MCF 10A (cell line): ENCODE measurements around the gene PARP2. TPM values are rescaled to one million over a fixed set of nuclear protein-coding genes. Genes with fewer than 3 reads are reported as not detected.
A peak's percentile ranks its signal among the peaks of the same experiment; 100 is the strongest.

ENCODE experiments used
- Bru-seq: library from RNA; stranded (reverse); fragments of 400-500 nt; gene quantifications from one replicate; lab custom pipeline; 2021; lab: Mats Ljungman, UMichigan
- BruChase-seq, 2 experiments: library from RNA; stranded (reverse); fragments of 400-500 nt; gene quantifications; one replicate each; lab custom pipeline; 2021; lab: Mats Ljungman, UMichigan
- BruUV-seq: library from RNA; stranded (reverse); fragments of 400-500 nt; replicated peaks from 2 replicates; lab custom pipeline; 2021; lab: Mats Ljungman, UMichigan
- CTCF ChIA-PET: fragments of 300-600 bp; sonication (Branson Sonifier 250); formaldehyde crosslinking; extraction: SDS; loops from one replicate; lab custom pipeline; 2021; ENCODE audit warnings: antibody characterized with exemption, inconsistent platforms; lab: Yijun Ruan, JAX
- POLR2A ChIA-PET: fragments of 300-600, 350-650 bp; sonication (Branson Sonifier 250); formaldehyde crosslinking; extraction: SDS; loops from one replicate; lab custom pipeline; 2020; ENCODE audit warnings: antibody characterized with exemption, inconsistent platforms; lab: Yijun Ruan, JAX
- DNase-seq: peaks from one replicate; pipeline ENCODE4 v3.0.0-alpha.2; 2018; ENCODE audit not compliant: unreplicated experiment
- H3K27ac Mint-ChIP-seq: one replicate; pipeline ENCODE4 v1.8.0; 2022; ENCODE audit warnings: mild to moderate bottlenecking, low read depth, mixed read lengths; ENCODE audit not compliant: unreplicated experiment
- H3K27me3 Mint-ChIP-seq: one replicate; pipeline ENCODE4 v1.8.0; 2022; ENCODE audit warnings: mixed read lengths; ENCODE audit not compliant: insufficient read depth, unreplicated experiment
- H3K36me3 Mint-ChIP-seq: one replicate; pipeline ENCODE4 v1.8.0; 2022; ENCODE audit warnings: mild to moderate bottlenecking, moderate library complexity, mixed read lengths; ENCODE audit not compliant: insufficient read depth, unreplicated experiment
- H3K4me1 Mint-ChIP-seq: one replicate; pipeline ENCODE4 v1.8.0; 2022; ENCODE audit warnings: mixed read lengths; ENCODE audit not compliant: insufficient read depth, unreplicated experiment
- H3K4me3 Mint-ChIP-seq: one replicate; pipeline ENCODE4 v1.8.0; 2022; ENCODE audit warnings: mild to moderate bottlenecking, moderate library complexity, mixed read lengths; ENCODE audit not compliant: unreplicated experiment
- H3K9me3 Mint-ChIP-seq: one replicate; pipeline ENCODE4 v1.8.0; 2022; ENCODE audit warnings: mixed read lengths; ENCODE audit not compliant: unreplicated experiment
- intact Hi-C: fragments of 100-400 bp; cut with micrococcal nuclease; formaldehyde crosslinking; loops from 2 replicates; pipeline ENCODE4 v1.14.1; 2022
- long read RNA-seq: library from polyadenylated mRNA; stranded (forward); transcript quantifications from one replicate; pipeline ENCODE4 v2.0.0, GENCODE V29; 2022
- total RNA-seq: library from RNA; stranded (reverse); gene quantifications from 2 replicates; pipeline ENCODE4 v1.2.3, GENCODE V29; 2022
- TF ChIP-seq, protein P1 (sequence below): fragments of 200-600 bp; IDR thresholded peaks from one replicate; pipeline ENCODE4 v1.8.0; 2022; ENCODE audit warnings: antibody characterized with exemption, mild to moderate bottlenecking; ENCODE audit not compliant: unreplicated experiment

PARP2 gene, protein sequence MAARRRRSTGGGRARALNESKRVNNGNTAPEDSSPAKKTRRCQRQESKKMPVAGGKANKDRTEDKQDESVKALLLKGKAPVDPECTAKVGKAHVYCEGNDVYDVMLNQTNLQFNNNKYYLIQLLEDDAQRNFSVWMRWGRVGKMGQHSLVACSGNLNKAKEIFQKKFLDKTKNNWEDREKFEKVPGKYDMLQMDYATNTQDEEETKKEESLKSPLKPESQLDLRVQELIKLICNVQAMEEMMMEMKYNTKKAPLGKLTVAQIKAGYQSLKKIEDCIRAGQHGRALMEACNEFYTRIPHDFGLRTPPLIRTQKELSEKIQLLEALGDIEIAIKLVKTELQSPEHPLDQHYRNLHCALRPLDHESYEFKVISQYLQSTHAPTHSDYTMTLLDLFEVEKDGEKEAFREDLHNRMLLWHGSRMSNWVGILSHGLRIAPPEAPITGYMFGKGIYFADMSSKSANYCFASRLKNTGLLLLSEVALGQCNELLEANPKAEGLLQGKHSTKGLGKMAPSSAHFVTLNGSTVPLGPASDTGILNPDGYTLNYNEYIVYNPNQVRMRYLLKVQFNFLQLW
- total RNA-seq = 30.4 and 33.4 TPM in 2 replicates
- Bru-seq, nascent RNA = percentile 81 among the genes with signal in this experiment
- BruChase-seq, experiment 1, labeled RNA remaining after a 6-hour chase = percentile 83 among the genes with signal in this experiment
- percentile 74 among the genes with signal in this experiment for BruChase-seq, experiment 2, labeled RNA remaining after a 2-hour chase
- long read RNA-seq, transcript PARP2-202 (16 exons, 1,881 nt) = minor isoform, 25 of 78 reads
- long read RNA-seq, transcript PARP2-201 (16 exons, 1,886 nt) = major isoform, 30 of 78 reads
- long read RNA-seq, partial matches to known transcripts = 8 of 78 reads
- long read RNA-seq, other reads (novel, unspliced or antisense) = 15 of 78 reads

DNA sequence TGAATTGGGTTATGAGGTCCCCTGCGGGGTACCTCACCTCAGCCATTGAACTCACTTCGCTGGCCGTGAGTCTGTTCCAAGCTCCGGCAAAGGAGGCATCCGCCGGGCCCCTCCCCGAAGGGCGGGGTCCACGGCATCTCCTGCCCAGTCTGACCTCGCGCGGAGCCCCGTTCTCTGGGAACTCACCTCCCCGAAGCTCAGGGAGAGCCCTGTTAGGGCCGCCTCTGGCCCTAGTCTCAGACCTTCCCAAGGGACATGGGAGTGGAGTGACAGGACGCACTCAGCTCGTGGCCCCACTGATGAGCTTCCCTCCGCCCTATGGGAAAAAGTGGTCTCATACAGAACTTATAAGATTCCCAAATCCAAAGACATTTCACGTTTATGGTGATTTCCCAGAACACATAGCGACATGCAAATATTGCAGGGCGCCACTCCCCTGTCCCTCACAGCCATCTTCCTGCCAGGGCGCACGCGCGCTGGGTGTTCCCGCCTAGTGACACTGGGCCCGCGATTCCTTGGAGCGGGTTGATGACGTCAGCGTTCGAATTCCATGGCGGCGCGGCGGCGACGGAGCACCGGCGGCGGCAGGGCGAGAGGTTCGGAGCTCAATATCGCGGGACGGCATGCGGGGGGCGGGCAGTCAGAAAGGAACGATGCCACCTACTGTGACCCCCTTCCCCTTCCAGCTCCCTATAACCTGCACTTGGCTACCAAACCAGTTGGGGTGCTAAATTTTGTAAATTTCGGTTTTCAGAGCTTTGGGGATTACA lies at the start of gene PARP2:
Gene PARP2, plus strand, starts transcription at position 544 of the 770 bp plus-strand sequence. Its CDS starts 7 bp downstream, at position 551.
- intact Hi-C loops = loop anchor here (1.0 to 5.0 kb wide), 4 partner anchors 69 to 340 kb away; partner anchors contain the start of genes APEX1 and TEP1
- Mint-ChIP-seq H3K36me3 (peaks cover 37% of the 10 kb centered on the region), H3K4me3 (peak within 1 kb of the TSS; percentile 78), H3K9me3 (no peaks in the 10 kb centered on the region), H3K27ac (peak within 1 kb of the TSS; percentile 92), H3K4me1 (peaks cover 7% of the 10 kb centered on the region), H3K27me3 (no peaks in the 10 kb centered on the region)
- ChIA-PET CTCF (interaction anchor here (0.6 to 8.8 kb wide), 14 partner anchors 9 to 348 kb away, joined by 3 to 57 read pairs (median 3); partner anchors contain the start of gene CCNB1IP1), POLR2A (interaction anchor here (0.6 to 4.3 kb wide), 31 partner anchors 9 to 1041 kb away, joined by 3 to 205 read pairs (median 4); partner anchors contain the start of genes APEX1, CCNB1IP1, OSGEP and PIP4P1)
- BruUV-seq = TSS peak; percentile 100
- TF ChIP-seq, protein P1, sequence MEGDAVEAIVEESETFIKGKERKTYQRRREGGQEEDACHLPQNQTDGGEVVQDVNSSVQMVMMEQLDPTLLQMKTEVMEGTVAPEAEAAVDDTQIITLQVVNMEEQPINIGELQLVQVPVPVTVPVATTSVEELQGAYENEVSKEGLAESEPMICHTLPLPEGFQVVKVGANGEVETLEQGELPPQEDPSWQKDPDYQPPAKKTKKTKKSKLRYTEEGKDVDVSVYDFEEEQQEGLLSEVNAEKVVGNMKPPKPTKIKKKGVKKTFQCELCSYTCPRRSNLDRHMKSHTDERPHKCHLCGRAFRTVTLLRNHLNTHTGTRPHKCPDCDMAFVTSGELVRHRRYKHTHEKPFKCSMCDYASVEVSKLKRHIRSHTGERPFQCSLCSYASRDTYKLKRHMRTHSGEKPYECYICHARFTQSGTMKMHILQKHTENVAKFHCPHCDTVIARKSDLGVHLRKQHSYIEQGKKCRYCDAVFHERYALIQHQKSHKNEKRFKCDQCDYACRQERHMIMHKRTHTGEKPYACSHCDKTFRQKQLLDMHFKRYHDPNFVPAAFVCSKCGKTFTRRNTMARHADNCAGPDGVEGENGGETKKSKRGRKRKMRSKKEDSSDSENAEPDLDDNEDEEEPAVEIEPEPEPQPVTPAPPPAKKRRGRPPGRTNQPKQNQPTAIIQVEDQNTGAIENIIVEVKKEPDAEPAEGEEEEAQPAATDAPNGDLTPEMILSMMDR = no peak
- DNase-seq = peak; percentile 100

DNA sequence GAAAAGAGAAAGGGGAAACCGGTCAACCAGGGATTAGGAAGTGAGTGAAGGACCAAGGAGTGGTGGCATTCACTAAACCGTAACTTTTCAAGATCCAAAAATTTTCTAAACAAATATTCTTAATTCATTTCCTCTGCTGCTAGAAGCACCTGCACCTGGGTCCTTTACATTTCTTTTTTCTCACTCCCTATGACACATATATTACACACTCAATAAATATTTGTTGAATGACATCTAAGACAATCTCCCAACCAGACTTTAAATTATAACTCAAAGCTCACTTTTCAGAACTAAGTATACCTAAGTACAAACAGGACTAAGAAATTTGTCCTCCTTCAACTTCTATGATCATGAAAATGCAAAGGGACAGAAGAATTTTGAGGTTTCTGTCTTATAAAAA lies 48.8 kb upstream of the PARP2 start:
- CTCF ChIA-PET = no interaction called here
- Mint-ChIP-seq H3K36me3 (peaks cover 70% of the 10 kb centered on the region), H3K4me3 (no peak overlapping the region), H3K9me3 (no peaks in the 10 kb centered on the region), H3K4me1 (no peaks in the 10 kb centered on the region), H3K27me3 (no peaks in the 10 kb centered on the region), H3K27ac (no peak overlapping the region)
- POLR2A ChIA-PET = interaction anchor here (0.5 kb wide), 1 partner anchor 1703 kb away, joined by 3 read pairs; no protein-coding TSS in a partner anchor
- TF ChIP-seq, protein P1 = no peak
- TSS peak; percentile 19 for BruUV-seq
- DNase-seq = no peak
- intact Hi-C loops = no loop called here

DNA sequence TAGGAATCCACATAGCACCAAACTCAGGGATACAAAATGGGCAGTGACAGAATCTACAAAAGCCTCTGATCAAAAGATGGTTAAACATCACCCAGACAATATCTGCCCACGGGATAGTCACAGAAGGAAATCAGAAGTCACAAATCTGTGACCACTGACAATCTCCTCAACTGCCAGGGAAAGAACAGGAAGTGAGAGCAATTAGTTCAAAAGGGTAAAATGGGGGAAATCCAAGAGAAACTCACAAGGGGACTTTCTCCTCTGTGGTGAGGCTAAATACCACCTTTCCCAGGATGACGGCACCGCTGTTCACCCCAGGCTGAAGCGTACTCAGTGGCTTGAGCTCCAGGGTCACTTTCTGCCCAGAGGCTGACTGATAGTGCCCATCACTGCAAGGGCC lies 48.4 kb upstream of the PARP2 start:
- intact Hi-C loops = no loop called here
- no peaks in the 10 kb centered on the region for H3K27me3 Mint-ChIP-seq
- TF ChIP-seq, protein P1 = no peak
- no TSS peak for BruUV-seq
- no peaks in the 10 kb centered on the region for H3K9me3 Mint-ChIP-seq
- no peak overlapping the region for H3K27ac Mint-ChIP-seq
- H3K4me1 Mint-ChIP-seq = no peaks in the 10 kb centered on the region
- no peak for DNase-seq
- H3K36me3 Mint-ChIP-seq = peaks cover 71% of the 10 kb centered on the region
- ChIA-PET POLR2A (interaction anchor here (0.5 kb wide), 1 partner anchor 1702 kb away, joined by 3 read pairs; no protein-coding TSS in a partner anchor), CTCF (no interaction called here)
- no peak overlapping the region for H3K4me3 Mint-ChIP-seq
